WTC11 (cell line): ENCODE measurements around the gene SLC9A9. TPM values are rescaled to one million over a fixed set of nuclear protein-coding genes. Genes with fewer than 3 reads are reported as not detected.

ENCODE experiments used
- ATAC-seq: fragments of 200-7000 bp; cut with Tn5 transposase; 2 replicates; pipeline ENCODE4 v1.10.0; 2021; ENCODE audit warnings: mild to moderate bottlenecking, moderate library complexity
- CTCF ChIA-PET: fragments of 300-600 bp; sonication (Branson Sonifier 250); formaldehyde crosslinking; loops from one replicate; lab custom pipeline; 2021; ENCODE audit warnings: antibody characterized with exemption; lab: Charles Lee
- POLR2A ChIA-PET: fragments of 350-600 bp; sonication (Branson Sonifier 250); formaldehyde crosslinking; loops from one replicate; lab custom pipeline; 2021; ENCODE audit warnings: antibody characterized with exemption; lab: Charles Lee
- DNase-seq: peaks from one replicate; pipeline ENCODE4 v3.0.0; 2021; ENCODE audit warnings: low spot score
- H3K27ac Mint-ChIP-seq: 2 replicates; pipeline ENCODE4 v1.8.0; 2021; ENCODE audit warnings: mixed read lengths
- H3K27me3 Mint-ChIP-seq: 2 replicates; pipeline ENCODE4 v1.8.0; 2021; ENCODE audit warnings: low read depth, mild to moderate bottlenecking, moderate library complexity, mixed read lengths
- H3K36me3 Mint-ChIP-seq: 2 replicates; pipeline ENCODE4 v1.8.0; 2021; ENCODE audit warnings: mixed read lengths
- H3K4me1 Mint-ChIP-seq: 2 replicates; pipeline ENCODE4 v1.8.0; 2022; ENCODE audit warnings: mixed read lengths
- H3K4me3 Mint-ChIP-seq: 2 replicates; pipeline ENCODE4 v1.8.0; 2021; ENCODE audit warnings: mild to moderate bottlenecking, moderate library complexity, mixed read lengths
- H3K9me3 Mint-ChIP-seq: 2 replicates; pipeline ENCODE4 v1.8.0; 2021; ENCODE audit warnings: mixed read lengths
- ATF1 ChIP-seq: sonication (generic); formaldehyde crosslinking; IDR thresholded peaks from 2 replicates; pipeline ENCODE4 v1.8.1; 2023; ENCODE audit warnings: mild to moderate bottlenecking, moderate library complexity, missing genetic modification reagents
- ATF6 ChIP-seq: sonication (generic); formaldehyde crosslinking; IDR thresholded peaks from 2 replicates; pipeline ENCODE4 v1.8.1; 2023; ENCODE audit warnings: mild to moderate bottlenecking, missing genetic modification reagents
- CBFB ChIP-seq: sonication (generic); formaldehyde crosslinking; IDR thresholded peaks from 2 replicates; pipeline ENCODE4 v1.8.1; 2022; ENCODE audit warnings: mild to moderate bottlenecking, low read depth, missing genetic modification reagents
- CREB1 ChIP-seq: sonication (generic); formaldehyde crosslinking; IDR thresholded peaks from 2 replicates; pipeline ENCODE4 v1.8.0; 2023; ENCODE audit warnings: mild to moderate bottlenecking, missing genetic modification reagents
- FOXP1 ChIP-seq: sonication (generic); formaldehyde crosslinking; IDR thresholded peaks from 2 replicates; pipeline ENCODE4 v1.8.0; 2022; ENCODE audit warnings: missing genetic modification reagents, mild to moderate bottlenecking, moderate library complexity, borderline replicate concordance
- GABPB1 ChIP-seq: sonication (generic); formaldehyde crosslinking; IDR thresholded peaks from 2 replicates; pipeline ENCODE4 v1.8.1; 2023; ENCODE audit warnings: mild to moderate bottlenecking, missing genetic modification reagents
- GTF2I ChIP-seq: fragments of 250-450 bp; sonication (Bioruptor Pico); conservative IDR thresholded peaks from 2 replicates; pipeline ENCODE4 v1.4.0; 2021; ENCODE audit warnings: mild to moderate bottlenecking
- IRF1 ChIP-seq: sonication (generic); formaldehyde crosslinking; IDR thresholded peaks from 2 replicates; pipeline ENCODE4 v1.8.0; 2023; ENCODE audit warnings: missing genetic modification reagents
- IRF2 ChIP-seq: sonication (generic); formaldehyde crosslinking; IDR thresholded peaks from 2 replicates; pipeline ENCODE4 v1.8.0; 2022; ENCODE audit warnings: low read depth, missing genetic modification reagents, borderline replicate concordance
- JAZF1 ChIP-seq: fragments of 250-450 bp; sonication (Bioruptor Pico); IDR thresholded peaks from 2 replicates; pipeline ENCODE4 v1.9.0; 2021; ENCODE audit warnings: moderate library complexity, mild to moderate bottlenecking, inconsistent platforms
- MLX ChIP-seq: sonication (generic); formaldehyde crosslinking; IDR thresholded peaks from 2 replicates; pipeline ENCODE4 v1.8.1; 2023; ENCODE audit warnings: mild to moderate bottlenecking, missing genetic modification reagents, moderate library complexity
- NR2C2 ChIP-seq: sonication (generic); formaldehyde crosslinking; IDR thresholded peaks from 2 replicates; pipeline ENCODE4 v1.8.0; 2022; ENCODE audit warnings: mild to moderate bottlenecking, missing genetic modification reagents
- PREB ChIP-seq: sonication (generic); formaldehyde crosslinking; IDR thresholded peaks from 2 replicates; pipeline ENCODE4 v1.8.1; 2022; ENCODE audit warnings: mild to moderate bottlenecking, missing genetic modification reagents, moderate library complexity, borderline replicate concordance
- RORB ChIP-seq: fragments of 250-450 bp; sonication (Bioruptor Pico); IDR thresholded peaks from 2 replicates; pipeline ENCODE4 v1.9.0; 2021; ENCODE audit warnings: mild to moderate bottlenecking
- SMAD4 ChIP-seq: sonication (generic); formaldehyde crosslinking; IDR thresholded peaks from 2 replicates; pipeline ENCODE4 v1.8.0; 2022; ENCODE audit warnings: mild to moderate bottlenecking, missing genetic modification reagents
- SOX15 ChIP-seq: fragments of 250-450 bp; sonication (Bioruptor Pico); IDR thresholded peaks from 2 replicates; pipeline ENCODE4 v1.9.0; 2021; ENCODE audit warnings: mild to moderate bottlenecking
- TEAD4 ChIP-seq: sonication (generic); formaldehyde crosslinking; IDR thresholded peaks from 2 replicates; pipeline ENCODE4 v1.8.0; 2022; ENCODE audit warnings: mild to moderate bottlenecking, missing genetic modification reagents
- USF1 ChIP-seq: sonication (generic); formaldehyde crosslinking; IDR thresholded peaks from 2 replicates; pipeline ENCODE4 v1.8.0; 2022; ENCODE audit warnings: mild to moderate bottlenecking, missing genetic modification reagents
- USF2 ChIP-seq: sonication (generic); formaldehyde crosslinking; IDR thresholded peaks from 2 replicates; pipeline ENCODE4 v1.8.1; 2023; ENCODE audit warnings: mild to moderate bottlenecking, missing genetic modification reagents, moderate library complexity
- ZNF121 ChIP-seq: sonication (generic); formaldehyde crosslinking; IDR thresholded peaks from 2 replicates; pipeline ENCODE4 v1.8.0; 2023; ENCODE audit warnings: missing genetic modification reagents
- ZNF263 ChIP-seq: sonication (generic); formaldehyde crosslinking; IDR thresholded peaks from 2 replicates; pipeline ENCODE4 v1.8.1; 2022; ENCODE audit warnings: low read depth, mild to moderate bottlenecking, moderate library complexity, missing genetic modification reagents
- ZNF281 ChIP-seq: sonication (generic); formaldehyde crosslinking; IDR thresholded peaks from 2 replicates; pipeline ENCODE4 v1.8.0; 2023; ENCODE audit warnings: mild to moderate bottlenecking, missing genetic modification reagents
- ZNF317 ChIP-seq: sonication (generic); formaldehyde crosslinking; IDR thresholded peaks from 2 replicates; pipeline ENCODE4 v1.8.1; 2023; ENCODE audit warnings: low read depth, mild to moderate bottlenecking, moderate library complexity, missing genetic modification reagents, borderline replicate concordance
- total RNA-seq: library from RNA; stranded (reverse); gene quantifications from 3 replicates; pipeline ENCODE4 v1.2.3, GENCODE V29; 2021

Gene SLC9A9
- total RNA-seq, 1 experiment from 2014 or later: 1.2 TPM

- Mint-ChIP-seq H3K4me3 (no peak overlapping the region), H3K9me3 (no peaks in the 10 kb centered on the region), H3K4me1 (peaks cover 7% of the 10 kb centered on the region)
- DNase-seq: no peak
- no peak for TF ChIP-seq ZNF317
- no peak for TF ChIP-seq SMAD4 (CRISPR knock-in tag)
- TF ChIP-seq CBFB (CRISPR knock-in tag): no peak
- TF ChIP-seq USF1 (CRISPR knock-in tag): no peak
- no peak for TF ChIP-seq ZNF263 (CRISPR knock-in tag)
- no peak for TF ChIP-seq CREB1
- no peak for TF ChIP-seq JAZF1 (CRISPR knock-in tag)
- no peak for TF ChIP-seq PREB (CRISPR knock-in tag)
- TF ChIP-seq GABPB1 (CRISPR knock-in tag): no peak
- no peak for TF ChIP-seq NR2C2
- TF ChIP-seq ATF6 (CRISPR knock-in tag): no peak
- no peak for TF ChIP-seq IRF1
- TF ChIP-seq ZNF121 (CRISPR knock-in tag): no peak
- TF ChIP-seq IRF2 (CRISPR knock-in tag): no peak
- TF ChIP-seq, all 79 proteins: peak for 0
- Mint-ChIP-seq H3K36me3 (no peaks in the 10 kb centered on the region), H3K27me3 (no peaks in the 10 kb centered on the region), H3K27ac (no peak overlapping the region)
- ChIA-PET POLR2A (interaction anchor here (0.6 kb wide), 1 partner anchor 184 kb away, joined by 3 read pairs; no protein-coding TSS in a partner anchor), CTCF (no interaction called here)
- no peak for ATAC-seq
These were observed 584.3 kb downstream of the SLC9A9 start for GRCh38 chr3:143263852-143264513.

- no peak overlapping the region for H3K27ac Mint-ChIP-seq
- no peak for ATAC-seq
- no peaks in the 10 kb centered on the region for H3K36me3 Mint-ChIP-seq
- H3K27me3 Mint-ChIP-seq: no peaks in the 10 kb centered on the region
- H3K4me1 Mint-ChIP-seq: peaks cover 7% of the 10 kb centered on the region
- no peak for DNase-seq
- H3K4me3 Mint-ChIP-seq: no peak overlapping the region
- no peak for TF ChIP-seq USF1 (CRISPR knock-in tag)
- no peaks in the 10 kb centered on the region for H3K9me3 Mint-ChIP-seq
- ChIA-PET CTCF (no interaction called here), POLR2A (no interaction called here)
These were observed 586.4 kb downstream of the SLC9A9 start for GRCh38 chr3:143261848-143262247.

- POLR2A ChIA-PET: no interaction called here
- Mint-ChIP-seq H3K27ac (no peak overlapping the region), H3K9me3 (no peaks in the 10 kb centered on the region)
- TF ChIP-seq CBFB (CRISPR knock-in tag) (no peak), ZNF281 (no peak), MLX (CRISPR knock-in tag) (no peak), SOX15 (CRISPR knock-in tag) (no peak), TEAD4 (CRISPR knock-in tag) (no peak), USF2 (CRISPR knock-in tag) (no peak), FOXP1 (no peak), JAZF1 (CRISPR knock-in tag) (no peak), RORB (CRISPR knock-in tag) (no peak), ZNF121 (CRISPR knock-in tag) (no peak), GTF2I (no peak), ATF1 (CRISPR knock-in tag) (no peak)
These were observed 589.6 kb downstream of the SLC9A9 start for GRCh38 chr3:143258692-143259091.

More at GRCh38 chr3:143258692-143259091, 589.6 kb downstream of the SLC9A9 start:
- H3K27me3 Mint-ChIP-seq: no peaks in the 10 kb centered on the region
- DNase-seq (no peak), ATAC-seq (no peak)
- no peak overlapping the region for H3K4me3 Mint-ChIP-seq
- H3K4me1 Mint-ChIP-seq: peaks cover under 1% of the 10 kb centered on the region; the same call in 1 of the 2 replicates
- no peaks in the 10 kb centered on the region for H3K36me3 Mint-ChIP-seq
- CTCF ChIA-PET: no interaction called here
